ENCODE results near the gene HLA-DPB1.

DNA sequence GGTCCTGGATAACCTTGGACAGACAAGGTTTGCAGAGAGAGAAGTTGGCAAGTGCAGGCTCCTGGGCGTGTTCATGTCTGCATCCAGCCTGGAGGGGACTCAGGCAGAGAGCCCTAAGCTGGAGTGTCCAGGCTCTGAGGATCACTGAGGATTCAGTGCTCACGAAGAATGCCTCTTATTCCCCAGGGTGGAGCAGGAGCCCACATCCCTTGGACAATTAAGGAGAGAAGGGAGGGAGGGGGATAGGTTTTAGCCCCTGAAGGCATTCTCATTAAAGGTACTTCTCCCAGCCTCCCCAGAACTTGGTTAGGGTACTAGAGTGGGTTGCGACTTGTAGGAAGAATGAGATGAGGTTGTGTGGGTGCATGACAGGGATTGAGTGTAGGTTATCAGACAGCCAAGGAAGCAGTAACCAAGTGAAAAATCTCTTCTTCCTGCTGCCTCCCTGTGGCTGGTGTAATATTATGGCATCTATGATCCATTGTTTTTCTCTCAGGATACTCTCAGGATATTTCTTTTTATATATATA is 680 bp downstream of the HLA-DPB1 start:
- no peak for TF ChIP-seq POLR2AphosphoS5 (IDR thresholded peaks at IDR 0.05)
- TF ChIP-seq, protein P1, sequence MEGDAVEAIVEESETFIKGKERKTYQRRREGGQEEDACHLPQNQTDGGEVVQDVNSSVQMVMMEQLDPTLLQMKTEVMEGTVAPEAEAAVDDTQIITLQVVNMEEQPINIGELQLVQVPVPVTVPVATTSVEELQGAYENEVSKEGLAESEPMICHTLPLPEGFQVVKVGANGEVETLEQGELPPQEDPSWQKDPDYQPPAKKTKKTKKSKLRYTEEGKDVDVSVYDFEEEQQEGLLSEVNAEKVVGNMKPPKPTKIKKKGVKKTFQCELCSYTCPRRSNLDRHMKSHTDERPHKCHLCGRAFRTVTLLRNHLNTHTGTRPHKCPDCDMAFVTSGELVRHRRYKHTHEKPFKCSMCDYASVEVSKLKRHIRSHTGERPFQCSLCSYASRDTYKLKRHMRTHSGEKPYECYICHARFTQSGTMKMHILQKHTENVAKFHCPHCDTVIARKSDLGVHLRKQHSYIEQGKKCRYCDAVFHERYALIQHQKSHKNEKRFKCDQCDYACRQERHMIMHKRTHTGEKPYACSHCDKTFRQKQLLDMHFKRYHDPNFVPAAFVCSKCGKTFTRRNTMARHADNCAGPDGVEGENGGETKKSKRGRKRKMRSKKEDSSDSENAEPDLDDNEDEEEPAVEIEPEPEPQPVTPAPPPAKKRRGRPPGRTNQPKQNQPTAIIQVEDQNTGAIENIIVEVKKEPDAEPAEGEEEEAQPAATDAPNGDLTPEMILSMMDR (IDR thresholded peaks at IDR 0.05): no peak
- TF ChIP-seq EP300 (IDR thresholded peaks at IDR 0.05): no peak
- no peak for TF ChIP-seq POLR2A (IDR thresholded peaks at IDR 0.05)

Measured in sigmoid colon (tissue), 4 donors.